MM.1S (cell line): ENCODE results near the gene CCND2.

Experiments used
- DNase-seq: peaks from one replicate; pipeline ENCODE4 v3.0.0-alpha.2; 2015
- H2AFZ ChIP-seq: fragments of 300-600 bp; sonication (generic); 2 replicates; pipeline ENCODE4 v1.6.0; 2016; ENCODE audit warnings: antibody characterized with exemption, low read length
- H3F3A ChIP-seq: fragments of 300-600 bp; sonication (generic); 2 replicates; pipeline ENCODE4 v1.6.1; 2016; ENCODE audit warnings: mild to moderate bottlenecking, antibody characterized with exemption, low read length, moderate library complexity, mixed read lengths; ENCODE audit not compliant: insufficient read depth
- H3K27ac ChIP-seq: fragments of 300-600 bp; sonication (generic); 2 replicates; pipeline ENCODE4 v1.5.1; 2016; ENCODE audit warnings: mild to moderate bottlenecking, low read length
- H3K27me3 ChIP-seq: fragments of 300-600 bp; sonication (generic); replicated peaks from 2 replicates; pipeline ENCODE4 v1.6.0; 2016; ENCODE audit warnings: low read length; ENCODE audit not compliant: insufficient read depth
- H3K36me3 ChIP-seq: fragments of 300-600 bp; sonication (generic); replicated peaks from 2 replicates; pipeline ENCODE4 v1.6.1; 2016; ENCODE audit warnings: mild to moderate bottlenecking, low read length, mixed read lengths; ENCODE audit not compliant: insufficient read depth
- H3K4me1 ChIP-seq: fragments of 300-600 bp; sonication (generic); 2 replicates; pipeline ENCODE4 v1.6.1; 2016; ENCODE audit warnings: low read length, mixed read lengths
- H3K4me2 ChIP-seq: fragments of 300-600 bp; sonication (generic); 2 replicates; pipeline ENCODE4 v1.6.0; 2016; ENCODE audit warnings: low read depth, low read length
- H3K4me3 ChIP-seq: fragments of 300-600 bp; sonication (generic); 2 replicates; pipeline ENCODE4 v1.5.1; 2016; ENCODE audit warnings: low read length, mixed read lengths
- H3K79me2 ChIP-seq: fragments of 300-600 bp; sonication (generic); 2 replicates; pipeline ENCODE4 v1.6.1; 2016; ENCODE audit warnings: mixed run types, low read length, mixed read lengths
- H3K9ac ChIP-seq: fragments of 300-600 bp; sonication (generic); 2 replicates; pipeline ENCODE4 v1.6.1; 2016; ENCODE audit warnings: low read length, mixed read lengths
- H3K9me2 ChIP-seq: fragments of 300-600 bp; sonication (generic); replicated peaks from 2 replicates; pipeline ENCODE4 v1.6.1; 2016; ENCODE audit warnings: mild to moderate bottlenecking, low read length, mixed read lengths; ENCODE audit not compliant: insufficient read depth
- H3K9me3 ChIP-seq: fragments of 300-600 bp; sonication (generic); replicated peaks from 2 replicates; pipeline ENCODE4 v1.6.1; 2016; ENCODE audit warnings: mild to moderate bottlenecking, low read length, mixed read lengths; ENCODE audit not compliant: insufficient read depth
- H4K20me1 ChIP-seq: fragments of 300-600 bp; sonication (generic); 2 replicates; pipeline ENCODE4 v1.6.1; 2016; ENCODE audit warnings: mild to moderate bottlenecking, low read length, moderate library complexity, mixed read lengths; ENCODE audit not compliant: insufficient read depth
- EZH2 ChIP-seq: fragments of 300-600 bp; sonication (generic); optimal IDR thresholded peaks from 2 replicates; pipeline ENCODE3; 2017; ENCODE audit warnings: low read depth, mild to moderate bottlenecking, antibody characterized with exemption, low read length, mixed read lengths
- EZH2phosphoT487 ChIP-seq: fragments of 300-600 bp; sonication (generic); IDR thresholded peaks from 2 replicates; pipeline ENCODE4 v1.6.1; 2018; ENCODE audit warnings: antibody characterized with exemption, low read length
- TF ChIP-seq, protein P1 (sequence below): fragments of 300-600 bp; sonication (generic); IDR thresholded peaks from 2 replicates; pipeline ENCODE4 v1.5.1; 2016; ENCODE audit warnings: antibody characterized with exemption, low read length, mixed read lengths

The CCND2 gene

DNA sequence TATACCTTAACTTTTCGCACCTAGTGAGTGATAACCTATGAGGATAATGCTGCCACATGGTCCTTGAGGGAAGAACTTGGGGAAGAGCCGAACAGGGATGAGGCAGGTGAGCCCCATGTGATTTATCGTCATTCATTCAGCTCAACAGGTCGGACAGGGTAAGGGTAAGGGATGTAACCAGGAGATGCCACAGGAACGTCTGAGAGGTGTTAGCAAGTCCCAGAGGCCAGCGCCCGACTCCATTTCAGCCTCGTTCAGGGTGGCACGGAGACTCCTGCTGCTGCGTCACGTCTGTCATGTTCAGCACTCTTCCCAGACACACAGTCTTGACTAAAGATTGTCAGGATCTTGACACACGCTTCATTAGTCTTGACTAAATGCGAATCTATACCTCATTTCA is 24.1 kb downstream of the CCND2 start:
- H3K9me3 ChIP-seq, result no peaks in the 10 kb centered on the region
- H3K4me3 ChIP-seq, result no peak overlapping the region
- H2AFZ ChIP-seq, result no peak overlapping the region
- H3K27me3 ChIP-seq, result no peaks in the 10 kb centered on the region
- H3K79me2 ChIP-seq, result peaks cover 89% of the 10 kb centered on the region
- peaks cover 61% of the 10 kb centered on the region for H3K36me3 ChIP-seq
- TF ChIP-seq, protein P1, sequence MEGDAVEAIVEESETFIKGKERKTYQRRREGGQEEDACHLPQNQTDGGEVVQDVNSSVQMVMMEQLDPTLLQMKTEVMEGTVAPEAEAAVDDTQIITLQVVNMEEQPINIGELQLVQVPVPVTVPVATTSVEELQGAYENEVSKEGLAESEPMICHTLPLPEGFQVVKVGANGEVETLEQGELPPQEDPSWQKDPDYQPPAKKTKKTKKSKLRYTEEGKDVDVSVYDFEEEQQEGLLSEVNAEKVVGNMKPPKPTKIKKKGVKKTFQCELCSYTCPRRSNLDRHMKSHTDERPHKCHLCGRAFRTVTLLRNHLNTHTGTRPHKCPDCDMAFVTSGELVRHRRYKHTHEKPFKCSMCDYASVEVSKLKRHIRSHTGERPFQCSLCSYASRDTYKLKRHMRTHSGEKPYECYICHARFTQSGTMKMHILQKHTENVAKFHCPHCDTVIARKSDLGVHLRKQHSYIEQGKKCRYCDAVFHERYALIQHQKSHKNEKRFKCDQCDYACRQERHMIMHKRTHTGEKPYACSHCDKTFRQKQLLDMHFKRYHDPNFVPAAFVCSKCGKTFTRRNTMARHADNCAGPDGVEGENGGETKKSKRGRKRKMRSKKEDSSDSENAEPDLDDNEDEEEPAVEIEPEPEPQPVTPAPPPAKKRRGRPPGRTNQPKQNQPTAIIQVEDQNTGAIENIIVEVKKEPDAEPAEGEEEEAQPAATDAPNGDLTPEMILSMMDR, result no peak
- TF ChIP-seq EZH2, result no peak
- TF ChIP-seq EZH2phosphoT487, result no peak
- no peak overlapping the region for H3K9ac ChIP-seq
- H3K27ac ChIP-seq, result no peak overlapping the region
- no peak overlapping the region for H3K4me2 ChIP-seq
- DNase-seq, result no peak
- peaks cover 89% of the 10 kb centered on the region for H3F3A ChIP-seq
- peaks cover 92% of the 10 kb centered on the region for H4K20me1 ChIP-seq
- no peaks in the 10 kb centered on the region for H3K9me2 ChIP-seq
- H3K4me1 ChIP-seq, result no peaks in the 10 kb centered on the region

DNA sequence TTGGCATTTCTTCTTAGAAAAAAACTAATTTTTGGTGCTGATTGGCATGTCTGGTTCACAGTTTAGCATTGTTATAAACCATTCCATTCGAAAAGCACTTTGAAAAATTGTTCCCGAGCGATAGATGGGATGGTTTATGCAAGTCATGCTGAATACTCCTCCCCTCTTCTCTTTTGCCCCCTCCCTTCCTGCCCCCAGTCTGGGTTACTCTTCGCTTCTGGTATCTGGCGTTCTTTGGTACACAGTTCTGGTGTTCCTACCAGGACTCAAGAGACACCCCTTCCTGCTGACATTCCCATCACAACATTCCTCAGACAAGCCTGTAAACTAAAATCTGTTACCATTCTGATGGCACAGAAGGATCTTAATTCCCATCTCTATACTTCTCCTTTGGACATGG is 27.3 kb downstream of the CCND2 start:
- Histone ChIP-seq H3K9ac (no peak overlapping the region), H3K27me3 (no peaks in the 10 kb centered on the region), H4K20me1 (peaks cover 94% of the 10 kb centered on the region), H3K9me3 (no peaks in the 10 kb centered on the region), H3K9me2 (no peaks in the 10 kb centered on the region), H3K4me1 (no peaks in the 10 kb centered on the region), H3K36me3 (peaks cover 54% of the 10 kb centered on the region), H3K79me2 (peaks cover 67% of the 10 kb centered on the region), H3F3A (peaks cover 95% of the 10 kb centered on the region), H2AFZ (no peak overlapping the region), H3K4me3 (no peak overlapping the region), H3K4me2 (no peak overlapping the region), H3K27ac (no peak overlapping the region)
- TF ChIP-seq EZH2 (no peak), EZH2phosphoT487 (no peak)
- TF ChIP-seq, protein P1, result no peak
- DNase-seq, result no peak

GRCh38 chr12:4301932-4302501 is 28.5 kb downstream of the CCND2 start:
- Histone ChIP-seq H3K79me2 (peaks cover 56% of the 10 kb centered on the region), H3K9me2 (no peaks in the 10 kb centered on the region), H3K4me1 (no peaks in the 10 kb centered on the region), H3F3A (peaks cover 96% of the 10 kb centered on the region), H3K27ac (no peak overlapping the region), H3K36me3 (peaks cover 45% of the 10 kb centered on the region), H3K4me3 (no peak overlapping the region), H3K9ac (no peak overlapping the region), H2AFZ (no peak overlapping the region), H4K20me1 (peaks cover 93% of the 10 kb centered on the region), H3K27me3 (no peaks in the 10 kb centered on the region), H3K4me2 (no peak overlapping the region), H3K9me3 (no peaks in the 10 kb centered on the region)
- DNase-seq, result no peak
- TF ChIP-seq, protein P1, result no peak
- TF ChIP-seq EZH2phosphoT487 (no peak), EZH2 (no peak)
